CD14-positive monocyte (primary cell): ENCODE measurements around the gene SLC13A3. TPM values are rescaled to one million over a fixed set of nuclear protein-coding genes. Genes with fewer than 3 reads are reported as not detected.

Source experiments
- DNase-seq, 3 donors: peaks; one replicate each; pipeline ENCODE4 v3.0.0-alpha.2; 2011 to 2022
- H2AFZ ChIP-seq: 2 replicates; pipeline ENCODE4 v1.6.0; 2012; ENCODE audit warnings: mild to moderate bottlenecking, low read depth, low read length, inconsistent platforms; ENCODE audit not compliant: insufficient read depth, poor library complexity, severe bottlenecking
- H3K27ac ChIP-seq, 2 donors: 1 replicate in 1 of 2; 2 replicates in 1 of 2; pipeline ENCODE4 v1.5.1; 2012 to 2013; ENCODE audit warnings: low read length in 2 of 2, control low read depth in 1 of 2, inconsistent platforms in 1 of 2, low read depth in 1 of 2, mild to moderate bottlenecking in 1 of 2
- H3K27me3 ChIP-seq, 2 donors: one replicate each; pipeline versions ENCODE4 v1.6.0 to v1.6.1; 2011 to 2013; ENCODE audit warnings: low read length in 2 of 2; ENCODE audit not compliant: control insufficient read depth in 2 of 2, insufficient read depth in 2 of 2
- H3K36me3 ChIP-seq, 2 donors: replicated peaks in 1 of 2; 1 replicate in 1 of 2; 2 replicates in 1 of 2; pipeline versions ENCODE4 v1.5.1 to v1.6.1; 2012 to 2013; ENCODE audit warnings: low read length in 2 of 2, control low read depth in 1 of 2, inconsistent platforms in 1 of 2, mild to moderate bottlenecking in 1 of 2; ENCODE audit not compliant: insufficient read depth in 2 of 2, control insufficient read depth in 1 of 2
- H3K4me1 ChIP-seq, 2 donors: 1 replicate in 1 of 2; 2 replicates in 1 of 2; pipeline versions ENCODE4 v1.5.1 to v1.6.1; 2012 to 2013; ENCODE audit warnings: low read length in 2 of 2, control low read depth in 1 of 2, inconsistent platforms in 1 of 2, mild to moderate bottlenecking in 1 of 2, moderate library complexity in 1 of 2; ENCODE audit not compliant: insufficient read depth in 2 of 2, control insufficient read depth in 1 of 2
- H3K4me2 ChIP-seq: replicated peaks from 2 replicates; pipeline ENCODE3; 2012; ENCODE audit warnings: low read length, moderate library complexity, mild to moderate bottlenecking; ENCODE audit not compliant: poor library complexity, severe bottlenecking; ENCODE audit errors: extremely low read depth
- H3K4me3 ChIP-seq, 3 experiments: fragments of 200-600 bp in 1 of 3; sonication (generic) in 1 of 3; replicated peaks in 1 of 3; 1 replicate in 2 of 3; 2 replicates in 1 of 3; pipeline ENCODE4 v1.5.1; 2011 to 2013; ENCODE audit warnings: low read length in 3 of 3, mild to moderate bottlenecking in 3 of 3, control low read depth in 2 of 3, low read depth in 2 of 3, inconsistent platforms in 1 of 3, moderate library complexity in 1 of 3
- H3K79me2 ChIP-seq: 2 replicates; pipeline ENCODE4 v1.6.0; 2012; ENCODE audit warnings: mild to moderate bottlenecking, control low read depth, inconsistent platforms, low read length, moderate library complexity; ENCODE audit not compliant: insufficient read depth
- H3K9ac ChIP-seq: 2 replicates; pipeline ENCODE4 v1.6.0; 2017; ENCODE audit warnings: low read length, mild to moderate bottlenecking; ENCODE audit not compliant: insufficient read depth, poor library complexity, severe bottlenecking
- H3K9me3 ChIP-seq, 2 donors: replicated peaks in 1 of 2; 1 replicate in 1 of 2; 2 replicates in 1 of 2; pipeline versions ENCODE4 v1.5.1 to v1.6.1; 2012 to 2013; ENCODE audit warnings: low read length in 2 of 2, control low read depth in 1 of 2; ENCODE audit not compliant: control insufficient read depth in 1 of 2, insufficient read depth in 1 of 2
- H4K20me1 ChIP-seq: 2 replicates; pipeline ENCODE4 v1.6.0; 2012; ENCODE audit warnings: mild to moderate bottlenecking, low read length, control low read depth, moderate library complexity; ENCODE audit not compliant: insufficient read depth
- H3K27ac Mint-ChIP-seq, 7 donors: one replicate each; pipeline ENCODE4 v1.8.0; 2020; ENCODE audit warnings: mild to moderate bottlenecking in 7 of 7, mixed read lengths in 7 of 7, moderate library complexity in 6 of 7, inconsistent platforms in 2 of 7
- H3K27me3 Mint-ChIP-seq, 3 donors: one replicate each; pipeline ENCODE4 v1.8.0; 2021 to 2022; ENCODE audit warnings: low read depth in 3 of 3, mild to moderate bottlenecking in 3 of 3, mixed read lengths in 3 of 3, moderate library complexity in 3 of 3, inconsistent platforms in 1 of 3
- H3K36me3 Mint-ChIP-seq, 2 donors: one replicate each; pipeline ENCODE4 v1.8.0; 2020; ENCODE audit warnings: mixed read lengths in 2 of 2, inconsistent platforms in 1 of 2, mild to moderate bottlenecking in 1 of 2
- H3K4me1 Mint-ChIP-seq: one replicate; pipeline ENCODE4 v1.8.0; 2020; ENCODE audit warnings: mild to moderate bottlenecking, mixed read lengths
- H3K4me3 Mint-ChIP-seq, 2 donors: one replicate each; pipeline ENCODE4 v1.8.0; 2020; ENCODE audit warnings: mild to moderate bottlenecking in 2 of 2, mixed read lengths in 2 of 2, moderate library complexity in 1 of 2
- H3K9me3 Mint-ChIP-seq, 7 donors: one replicate each; pipeline ENCODE4 v1.8.0; 2020 to 2022; ENCODE audit warnings: mixed read lengths in 7 of 7, mild to moderate bottlenecking in 6 of 7, moderate library complexity in 6 of 7, inconsistent platforms in 2 of 7
- CTCF ChIP-seq: fragments of 200-600 bp; IDR thresholded peaks from one replicate; pipeline ENCODE4 v1.8.0; 2022; ENCODE audit warnings: antibody characterized with exemption, mild to moderate bottlenecking
- WGBS: methylation state at CpG from one replicate; pipeline ENCODE4 v1.1.5; 2013; ENCODE audit warnings: missing lambda C conversion rate; ENCODE audit not compliant: insufficient coverage; 5-methylcytosine and 5-hydroxymethylcytosine counted together
- intact Hi-C, 2 donors: fragments of 100-400 bp; cut with micrococcal nuclease; formaldehyde crosslinking; loops; one replicate each; pipeline versions ENCODE4 v1.15.0 to v1.15.1; 2023
- polyA plus RNA-seq, 3 donors: library from polyadenylated mRNA; depleted of rRNA in 1 of 3; unstranded in 2 of 3; stranded (reverse) in 1 of 3; fragments of 300-500 nt in 2 of 3; fragments of >200 nt in 1 of 3; fragmentation: Illumina TruSeq in 2 of 3; gene quantifications; 1 replicate in 2 of 3; 2 replicates in 1 of 3; pipeline ENCODE4 v1.2.3, GENCODE V29; 2012 to 2021

Gene SLC13A3
- polyA plus RNA-seq, 3 donors = 0.04 TPM; not detected in 2

- 25% methylated on average over 1 of the region's 1 CpG for WGBS
- Mint-ChIP-seq H3K27ac (peak overlapping the region in 2 of 7 donors; percentile 46 to 84), H3K36me3 (no peaks in the 10 kb centered on the region), H3K4me3 (no peak overlapping the region), H3K4me1 (peaks cover 17% of the 10 kb centered on the region), H3K9me3 (peaks cover 0 to 4% (median 0%) of the 10 kb centered on the region in 7 donors), H3K27me3 (peaks cover 28 to 37% (median 35%) of the 10 kb centered on the region in 3 donors)
- no peaks in the 10 kb centered on the region for H3K36me3 ChIP-seq
- H3K27ac ChIP-seq = no peak overlapping the region
- peaks cover 23 to 50% of the 10 kb centered on the region in 2 donors for H3K27me3 ChIP-seq
- no peak overlapping the region for H3K9ac ChIP-seq
- no peaks in the 10 kb centered on the region for H3K9me3 ChIP-seq
- H2AFZ ChIP-seq = no peak overlapping the region
- peaks cover 20 to 21% of the 10 kb centered on the region in 2 donors for H3K4me1 ChIP-seq
- no peak for TF ChIP-seq CTCF
- H3K79me2 ChIP-seq = no peaks in the 10 kb centered on the region
- H3K4me3 ChIP-seq = no peak overlapping the region
- intact Hi-C loops = no loop called here
- no peak overlapping the region for H3K4me2 ChIP-seq
- H4K20me1 ChIP-seq = no peaks in the 10 kb centered on the region
- no peak for DNase-seq
Observed at GRCh38 chr20:46543959-46544358, 107.3 kb downstream of the SLC13A3 start.

GRCh38 chr20:46543033-46543432 lies 108.2 kb downstream of the SLC13A3 start:
- H3K27me3 ChIP-seq = peaks cover 30 to 52% of the 10 kb centered on the region in 2 donors
- intact Hi-C loops = no loop called here
- Mint-ChIP-seq H3K4me3 (peak overlapping the region in 1 of 2 donors; percentile 65), H3K36me3 (no peaks in the 10 kb centered on the region), H3K4me1 (peaks cover 17% of the 10 kb centered on the region), H3K9me3 (peaks cover 0 to 4% (median 0%) of the 10 kb centered on the region in 7 donors), H3K27ac (no peak overlapping the region), H3K27me3 (peaks cover 30 to 37% (median 35%) of the 10 kb centered on the region in 3 donors)
- H3K27ac ChIP-seq = no peak overlapping the region
- no peak overlapping the region for H3K4me2 ChIP-seq
- H3K36me3 ChIP-seq = no peaks in the 10 kb centered on the region
- H3K9me3 ChIP-seq = no peaks in the 10 kb centered on the region
- H2AFZ ChIP-seq = no peak overlapping the region
- H3K4me3 ChIP-seq = no peak overlapping the region
- TF ChIP-seq CTCF = no peak
- H3K79me2 ChIP-seq = no peaks in the 10 kb centered on the region
- H3K4me1 ChIP-seq = peaks cover 20 to 21% of the 10 kb centered on the region in 2 donors
- no peaks in the 10 kb centered on the region for H4K20me1 ChIP-seq
- H3K9ac ChIP-seq = no peak overlapping the region
- whole genome bisulfite sequencing = 71% methylated on average over 2 of the region's 4 CpGs
- no peak for DNase-seq
